CD4-positive, CD25-positive, alpha-beta regulatory T cell (primary cell): ENCODE results near the gene OSBPL3. TPM values are rescaled to one million over a fixed set of nuclear protein-coding genes. Genes with fewer than 3 reads are reported as not detected.

Experiments used
- ATAC-seq, 2 donors: fragments of 150-1000 bp; cut with Tn5 transposase; one replicate each; pipeline ENCODE4 v1.10.0; 2021; ENCODE audit warnings: low read depth in 2 of 2, moderate number of reproducible peaks in 2 of 2, moderate library complexity in 1 of 2
- DNase-seq, 3 donors: peaks; one replicate each; pipeline versions ENCODE4 v3.0.0 to v3.0.0-alpha.2; 2012 to 2022; ENCODE audit warnings: mixed read lengths in 1 of 3
- H3K27ac ChIP-seq: one replicate; pipeline ENCODE4 v1.7.0; 2013; ENCODE audit warnings: mild to moderate bottlenecking, low read length; ENCODE audit not compliant: insufficient read depth, poor library complexity, severe bottlenecking
- H3K27me3 ChIP-seq: one replicate; pipeline ENCODE4 v1.7.0; 2013; ENCODE audit warnings: low read length; ENCODE audit not compliant: control insufficient read depth, insufficient read depth
- H3K36me3 ChIP-seq: one replicate; pipeline ENCODE4 v1.7.0; 2013; ENCODE audit warnings: mild to moderate bottlenecking, low read length, moderate library complexity; ENCODE audit not compliant: control insufficient read depth, insufficient read depth
- H3K4me1 ChIP-seq: 2 replicates; pipeline ENCODE4 v1.7.0; 2013; ENCODE audit warnings: mild to moderate bottlenecking, low read length; ENCODE audit not compliant: insufficient read depth, control insufficient read depth, poor library complexity, severe bottlenecking
- H3K4me3 ChIP-seq: one replicate; pipeline ENCODE4 v1.7.0; 2013; ENCODE audit warnings: low read depth, mild to moderate bottlenecking, low read length, moderate library complexity
- H3K9me3 ChIP-seq, 2 experiments: 1 replicate in 1 of 2; 2 replicates in 1 of 2; pipeline ENCODE4 v1.7.0; 2013; ENCODE audit warnings: low read length in 2 of 2, mild to moderate bottlenecking in 1 of 2, moderate library complexity in 1 of 2; ENCODE audit not compliant: control insufficient read depth in 2 of 2
- H3K27ac Mint-ChIP-seq, 3 donors: one replicate each; pipeline ENCODE4 v1.8.0; 2020 to 2022; ENCODE audit warnings: mild to moderate bottlenecking in 3 of 3, mixed read lengths in 3 of 3, moderate library complexity in 2 of 3
- H3K27me3 Mint-ChIP-seq: one replicate; pipeline ENCODE4 v1.8.0; 2022; ENCODE audit warnings: mild to moderate bottlenecking, mixed read lengths
- H3K36me3 Mint-ChIP-seq: one replicate; pipeline ENCODE4 v1.8.0; 2020; ENCODE audit warnings: mixed read lengths
- H3K4me1 Mint-ChIP-seq, 4 donors: one replicate each; pipeline ENCODE4 v1.8.0; 2020 to 2022; ENCODE audit warnings: mixed read lengths in 4 of 4, mild to moderate bottlenecking in 1 of 4
- H3K4me3 Mint-ChIP-seq, 4 donors: one replicate each; pipeline ENCODE4 v1.8.0; 2020 to 2022; ENCODE audit warnings: mild to moderate bottlenecking in 4 of 4, mixed read lengths in 4 of 4, moderate library complexity in 3 of 4
- H3K9me3 Mint-ChIP-seq, 7 donors: one replicate each; pipeline ENCODE4 v1.8.0; 2020 to 2022; ENCODE audit warnings: mixed read lengths in 7 of 7, mild to moderate bottlenecking in 3 of 7, moderate library complexity in 2 of 7
- polyA plus RNA-seq, 4 donors: library from polyadenylated mRNA; unstranded; fragments of 300-500 nt; fragmentation: Illumina TruSeq; gene quantifications; one replicate each; pipeline ENCODE4 v1.2.3, GENCODE V29; 2021
- total RNA-seq: library from RNA; stranded (reverse); gene quantifications from one replicate; pipeline ENCODE4 v1.2.3, GENCODE V29; 2022

OSBPL3 gene
- total and polyA plus RNA-seq, 5 donors from 2014 or later, result 9.1 to 43.0 (median 14.3) TPM

- Histone ChIP-seq H3K27ac (no peak overlapping the region), H3K9me3 (no peaks in the 10 kb centered on the region), H3K27me3 (no peaks in the 10 kb centered on the region), H3K4me3 (no peak overlapping the region), H3K4me1 (peaks cover 3% of the 10 kb centered on the region), H3K36me3 (peaks cover 7% of the 10 kb centered on the region)
- H3K4me3 Mint-ChIP-seq, result no peak overlapping the region
- peaks cover 30% of the 10 kb centered on the region for H3K36me3 Mint-ChIP-seq
- H3K27ac Mint-ChIP-seq, result peak overlapping the region in 1 of 3 donors; percentile 35
- ATAC-seq (no peak), DNase-seq (no peak)
- no peaks in the 10 kb centered on the region for H3K9me3 Mint-ChIP-seq
- H3K27me3 Mint-ChIP-seq, result no peaks in the 10 kb centered on the region
- peaks cover 22 to 44% (median 28%) of the 10 kb centered on the region in 4 donors for H3K4me1 Mint-ChIP-seq
Observed at GRCh38 chr7:24891311-24891735, 88.7 kb downstream of the OSBPL3 start.

GRCh38 chr7:24889611-24890010 lies 90.4 kb downstream of the OSBPL3 start:
- no peaks in the 10 kb centered on the region for H3K9me3 ChIP-seq
- H3K27ac ChIP-seq, result no peak overlapping the region
- no peak overlapping the region for H3K4me3 ChIP-seq
- H3K27me3 ChIP-seq, result no peaks in the 10 kb centered on the region
- Mint-ChIP-seq H3K4me3 (no peak overlapping the region), H3K27ac (no peak overlapping the region), H3K9me3 (no peaks in the 10 kb centered on the region), H3K4me1 (peaks cover 14 to 27% (median 20%) of the 10 kb centered on the region in 4 donors), H3K36me3 (peaks cover 38% of the 10 kb centered on the region), H3K27me3 (no peaks in the 10 kb centered on the region)
- peaks cover 12% of the 10 kb centered on the region for H3K36me3 ChIP-seq
- no peaks in the 10 kb centered on the region for H3K4me1 ChIP-seq
- DNase-seq, result no peak
- no peak for ATAC-seq

GRCh38 chr7:24888653-24889052 lies 91.3 kb downstream of the OSBPL3 start:
- Histone ChIP-seq H3K4me1 (no peaks in the 10 kb centered on the region), H3K27ac (no peak overlapping the region), H3K27me3 (no peaks in the 10 kb centered on the region), H3K9me3 (no peaks in the 10 kb centered on the region), H3K4me3 (no peak overlapping the region), H3K36me3 (peaks cover 12% of the 10 kb centered on the region)
- H3K9me3 Mint-ChIP-seq, result no peaks in the 10 kb centered on the region
- no peaks in the 10 kb centered on the region for H3K27me3 Mint-ChIP-seq
- H3K27ac Mint-ChIP-seq, result no peak overlapping the region
- no peak overlapping the region for H3K4me3 Mint-ChIP-seq
- ATAC-seq, result no peak
- DNase-seq, result no peak
- H3K4me1 Mint-ChIP-seq, result peaks cover 10 to 21% (median 14%) of the 10 kb centered on the region in 4 donors
- peaks cover 41% of the 10 kb centered on the region for H3K36me3 Mint-ChIP-seq

- peaks cover 40% of the 10 kb centered on the region for H3K36me3 Mint-ChIP-seq
- no peaks in the 10 kb centered on the region for H3K27me3 Mint-ChIP-seq
- H3K27ac Mint-ChIP-seq, result peak overlapping the region in 1 of 3 donors; percentile 4
- Histone ChIP-seq H3K4me1 (no peaks in the 10 kb centered on the region), H3K36me3 (peaks cover 14% of the 10 kb centered on the region), H3K27me3 (no peaks in the 10 kb centered on the region), H3K4me3 (no peak overlapping the region), H3K27ac (no peak overlapping the region), H3K9me3 (no peaks in the 10 kb centered on the region)
- H3K4me1 Mint-ChIP-seq, result peaks cover 8 to 29% (median 22%) of the 10 kb centered on the region in 4 donors
- DNase-seq, result no peak
- no peak for ATAC-seq
- no peak overlapping the region for H3K4me3 Mint-ChIP-seq
- H3K9me3 Mint-ChIP-seq, result no peaks in the 10 kb centered on the region
Observed at GRCh38 chr7:24885716-24886115, 94.3 kb downstream of the OSBPL3 start.

- peak overlapping the region in 2 of 3 donors; percentile 4 to 26 for H3K27ac Mint-ChIP-seq
- no peaks in the 10 kb centered on the region for H3K27me3 Mint-ChIP-seq
- Histone ChIP-seq H3K27ac (no peak overlapping the region), H3K27me3 (no peaks in the 10 kb centered on the region), H3K36me3 (peaks cover 10% of the 10 kb centered on the region), H3K9me3 (no peaks in the 10 kb centered on the region), H3K4me1 (no peaks in the 10 kb centered on the region), H3K4me3 (no peak overlapping the region)
- no peaks in the 10 kb centered on the region for H3K9me3 Mint-ChIP-seq
- peaks cover 39% of the 10 kb centered on the region for H3K36me3 Mint-ChIP-seq
- peaks cover 5 to 29% (median 23%) of the 10 kb centered on the region in 4 donors for H3K4me1 Mint-ChIP-seq
- DNase-seq (no peak), ATAC-seq (no peak)
- no peak overlapping the region for H3K4me3 Mint-ChIP-seq
Observed at GRCh38 chr7:24885305-24885704, 94.7 kb downstream of the OSBPL3 start.

GRCh38 chr7:24884401-24884800 lies 95.6 kb downstream of the OSBPL3 start:
- H3K36me3 Mint-ChIP-seq, result peaks cover 30% of the 10 kb centered on the region
- Histone ChIP-seq H3K4me1 (no peaks in the 10 kb centered on the region), H3K9me3 (no peaks in the 10 kb centered on the region), H3K4me3 (no peak overlapping the region), H3K27ac (no peak overlapping the region), H3K27me3 (no peaks in the 10 kb centered on the region), H3K36me3 (peaks cover 12% of the 10 kb centered on the region)
- H3K4me3 Mint-ChIP-seq, result no peak overlapping the region
- peaks cover 5 to 29% (median 23%) of the 10 kb centered on the region in 4 donors for H3K4me1 Mint-ChIP-seq
- ATAC-seq (no peak), DNase-seq (no peak)
- no peaks in the 10 kb centered on the region for H3K9me3 Mint-ChIP-seq
- H3K27me3 Mint-ChIP-seq, result no peaks in the 10 kb centered on the region
- peak overlapping the region in 1 of 3 donors; percentile 23 for H3K27ac Mint-ChIP-seq

GRCh38 chr7:24883622-24884013 lies 96.4 kb downstream of the OSBPL3 start:
- Histone ChIP-seq H3K4me3 (no peak overlapping the region), H3K27ac (no peak overlapping the region), H3K27me3 (no peaks in the 10 kb centered on the region), H3K4me1 (no peaks in the 10 kb centered on the region), H3K9me3 (no peaks in the 10 kb centered on the region), H3K36me3 (peaks cover 12% of the 10 kb centered on the region)
- ATAC-seq (no peak), DNase-seq (no peak)
- Mint-ChIP-seq H3K4me3 (no peak overlapping the region), H3K4me1 (peaks cover 5 to 31% (median 27%) of the 10 kb centered on the region in 4 donors), H3K27ac (peak overlapping the region in 2 of 3 donors; percentile 27 to 37), H3K27me3 (no peaks in the 10 kb centered on the region), H3K36me3 (peaks cover 23% of the 10 kb centered on the region), H3K9me3 (no peaks in the 10 kb centered on the region)

GRCh38 chr7:24882989-24883621 lies 96.9 kb downstream of the OSBPL3 start:
- Mint-ChIP-seq H3K9me3 (no peaks in the 10 kb centered on the region), H3K27me3 (no peaks in the 10 kb centered on the region), H3K36me3 (peaks cover 23% of the 10 kb centered on the region), H3K4me1 (peaks cover 5 to 36% (median 32%) of the 10 kb centered on the region in 4 donors), H3K27ac (peak overlapping the region in 2 of 3 donors; percentile 27 to 63), H3K4me3 (no peak overlapping the region)
- no peaks in the 10 kb centered on the region for H3K27me3 ChIP-seq
- peaks cover 12% of the 10 kb centered on the region for H3K36me3 ChIP-seq
- no peaks in the 10 kb centered on the region for H3K9me3 ChIP-seq
- no peak for DNase-seq
- H3K4me3 ChIP-seq, result no peak overlapping the region
- H3K4me1 ChIP-seq, result peaks cover 2% of the 10 kb centered on the region
- no peak overlapping the region for H3K27ac ChIP-seq
- ATAC-seq, result no peak
